ENCODE data around the gene OGFRL1. TPM values are rescaled to one million over a fixed set of nuclear protein-coding genes. Genes with fewer than 3 reads are reported as not detected.

Gene OGFRL1
- total and polyA plus RNA-seq, 7 donors = 2.0 to 7.7 (median 5.8) TPM

- 58 to 84% (median 60%) methylated on average over 7 of the region's 7 CpGs for WGBS, 3 donors
- Histone ChIP-seq H3K4me3 (no peak overlapping the region), H3K27ac (no peak overlapping the region), H3K9me3 (no peaks in the 10 kb centered on the region), H3K27me3 (ENCODE audit: insufficient read depth in 3 of 3, low read length in 2 of 3) (no peaks in the 10 kb centered on the region), H3K36me3 (ENCODE audit: insufficient read depth in 1 of 2, low read depth in 1 of 2) (peaks cover 0 to 33% of the 10 kb centered on the region in 2 donors), H3K4me1 (no peaks in the 10 kb centered on the region)
- ATAC-seq = no peak
- TF ChIP-seq, protein P1, sequence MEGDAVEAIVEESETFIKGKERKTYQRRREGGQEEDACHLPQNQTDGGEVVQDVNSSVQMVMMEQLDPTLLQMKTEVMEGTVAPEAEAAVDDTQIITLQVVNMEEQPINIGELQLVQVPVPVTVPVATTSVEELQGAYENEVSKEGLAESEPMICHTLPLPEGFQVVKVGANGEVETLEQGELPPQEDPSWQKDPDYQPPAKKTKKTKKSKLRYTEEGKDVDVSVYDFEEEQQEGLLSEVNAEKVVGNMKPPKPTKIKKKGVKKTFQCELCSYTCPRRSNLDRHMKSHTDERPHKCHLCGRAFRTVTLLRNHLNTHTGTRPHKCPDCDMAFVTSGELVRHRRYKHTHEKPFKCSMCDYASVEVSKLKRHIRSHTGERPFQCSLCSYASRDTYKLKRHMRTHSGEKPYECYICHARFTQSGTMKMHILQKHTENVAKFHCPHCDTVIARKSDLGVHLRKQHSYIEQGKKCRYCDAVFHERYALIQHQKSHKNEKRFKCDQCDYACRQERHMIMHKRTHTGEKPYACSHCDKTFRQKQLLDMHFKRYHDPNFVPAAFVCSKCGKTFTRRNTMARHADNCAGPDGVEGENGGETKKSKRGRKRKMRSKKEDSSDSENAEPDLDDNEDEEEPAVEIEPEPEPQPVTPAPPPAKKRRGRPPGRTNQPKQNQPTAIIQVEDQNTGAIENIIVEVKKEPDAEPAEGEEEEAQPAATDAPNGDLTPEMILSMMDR (IDR thresholded peaks at IDR 0.05) = no peak
- DNase-seq = no peak
- intact Hi-C loops (cut with DNase I) = no loop called here
These were observed 12.9 kb downstream of the OGFRL1 start for GRCh38 chr6:71301546-71301945.

GRCh38 chr6:71309656-71310055 is 21.0 kb downstream of the OGFRL1 start:
- intact Hi-C loops (cut with DNase I) = no loop called here
- no peaks in the 10 kb centered on the region for H3K36me3 ChIP-seq (ENCODE audit: insufficient read depth in 1 of 2, low read depth in 1 of 2)
- no peak overlapping the region for H3K4me3 ChIP-seq
- DNase-seq (no peak), ATAC-seq (no peak)
- no peak overlapping the region for H3K27ac ChIP-seq
- 42 to 70% (median 50%) methylated on average over 2 of the region's 2 CpGs for WGBS, 3 donors
- no peaks in the 10 kb centered on the region for H3K9me3 ChIP-seq
- H3K27me3 ChIP-seq (ENCODE audit: insufficient read depth in 3 of 3, low read length in 2 of 3) = no peaks in the 10 kb centered on the region
- TF ChIP-seq, protein P1 (IDR thresholded peaks at IDR 0.05) = no peak
- H3K4me1 ChIP-seq = peaks cover 4% of the 10 kb centered on the region

- no peak overlapping the region for H3K4me3 ChIP-seq
- TF ChIP-seq, protein P1 (IDR thresholded peaks at IDR 0.05) = no peak
- H3K9me3 ChIP-seq = no peaks in the 10 kb centered on the region
- no peaks in the 10 kb centered on the region for H3K36me3 ChIP-seq (ENCODE audit: insufficient read depth in 1 of 2, low read depth in 1 of 2)
- H3K27me3 ChIP-seq (ENCODE audit: insufficient read depth in 3 of 3, low read length in 2 of 3) = no peaks in the 10 kb centered on the region
- WGBS, 3 donors = 64 to 71% (median 69%) methylated on average over 1 of the region's 1 CpG
- no peak for ATAC-seq
- intact Hi-C loops (cut with DNase I) = no loop called here
- peaks cover 4% of the 10 kb centered on the region for H3K4me1 ChIP-seq
- H3K27ac ChIP-seq = no peak overlapping the region
- DNase-seq = no peak
These were observed 21.6 kb downstream of the OGFRL1 start for GRCh38 chr6:71310261-71310660.

DNA sequence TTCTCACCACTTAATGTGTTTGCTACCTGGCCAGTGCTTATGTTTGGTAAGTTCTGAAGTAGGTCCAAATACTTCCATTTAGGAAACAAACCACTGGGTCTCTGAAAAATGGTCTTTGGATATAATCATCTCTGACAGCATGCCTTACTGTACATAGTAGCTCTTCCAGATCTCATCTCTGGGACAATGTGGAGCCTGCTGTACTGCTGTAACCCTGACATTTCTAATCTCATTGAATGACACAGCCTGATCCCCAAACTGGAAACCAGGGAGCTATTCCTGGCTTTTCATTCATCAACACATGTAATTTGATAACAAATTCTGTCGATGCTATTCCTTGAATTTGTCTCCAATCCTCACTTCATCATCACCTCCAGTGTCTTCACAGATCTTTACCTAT is 23.5 kb downstream of the OGFRL1 start:
- intact Hi-C loops (cut with DNase I) = no loop called here
- H3K27ac ChIP-seq = no peak overlapping the region
- TF ChIP-seq, protein P1 (IDR thresholded peaks at IDR 0.05) = no peak
- 30 to 58% (median 38%) methylated on average over 1 of the region's 1 CpG for WGBS, 3 donors
- no peaks in the 10 kb centered on the region for H3K27me3 ChIP-seq (ENCODE audit: insufficient read depth in 3 of 3, low read length in 2 of 3)
- H3K36me3 ChIP-seq (ENCODE audit: insufficient read depth in 1 of 2, low read depth in 1 of 2) = no peaks in the 10 kb centered on the region
- no peaks in the 10 kb centered on the region for H3K9me3 ChIP-seq
- no peak overlapping the region for H3K4me3 ChIP-seq
- no peak for ATAC-seq
- DNase-seq = no peak
- H3K4me1 ChIP-seq = peaks cover 4% of the 10 kb centered on the region

DNA sequence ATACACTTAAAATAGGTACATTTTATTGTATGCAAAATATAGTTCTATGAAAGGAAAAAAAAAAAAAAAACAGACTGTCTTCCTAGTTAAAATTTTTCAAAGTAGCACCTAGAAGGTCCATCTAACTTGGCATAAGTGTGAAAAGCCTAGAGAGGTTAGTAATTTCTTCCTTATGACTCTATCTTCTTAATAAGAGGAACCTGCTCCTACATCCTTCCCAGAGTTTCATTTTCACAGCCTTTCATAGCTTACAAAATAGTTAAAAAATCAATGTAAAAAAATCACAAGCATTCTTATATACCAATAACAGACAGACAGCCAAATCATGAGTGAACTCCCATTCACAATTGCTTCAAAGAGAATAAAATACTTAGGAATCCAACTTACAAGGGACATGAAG is 28.8 kb downstream of the OGFRL1 start:
- TF ChIP-seq, protein P1 (IDR thresholded peaks at IDR 0.05) = no peak
- Histone ChIP-seq H3K36me3 (ENCODE audit: insufficient read depth in 1 of 2, low read depth in 1 of 2) (no peaks in the 10 kb centered on the region), H3K4me1 (peaks cover 4% of the 10 kb centered on the region), H3K27me3 (ENCODE audit: insufficient read depth in 3 of 3, low read length in 2 of 3) (no peaks in the 10 kb centered on the region), H3K27ac (no peak overlapping the region), H3K9me3 (no peaks in the 10 kb centered on the region), H3K4me3 (no peak overlapping the region)
- no peak for ATAC-seq
- intact Hi-C loops (cut with DNase I) = no loop called here
- no peak for DNase-seq

All from psoas muscle (tissue), 8 donors.